RPMI7951 (cell line): ENCODE data around the gene UVRAG. TPM values are rescaled to one million over a fixed set of nuclear protein-coding genes. Genes with fewer than 3 reads are reported as not detected.
"Not testable (repeated sequence)": the region's sequence is repeated elsewhere in the genome, so short reads cannot be mapped to it uniquely, and the experiment has no call there.

ENCODE experiments used
- DNase-seq: peaks from one replicate; pipeline ENCODE4 v3.0.0-alpha.2; 2012; ENCODE audit warnings: low read depth
- total RNA-seq: library from RNA; depleted of rRNA; stranded (reverse); fragments of >200 nt; shearing (Covaris generic); gene quantifications from 2 replicates; pipeline ENCODE4 v1.2.3, GENCODE V29; 2014

Gene UVRAG
- total RNA-seq, 1 experiment from 2014 or later = 17.7 TPM

GRCh38 chr11:76064192-76064591, 249.2 kb downstream of the UVRAG start:
- DNase-seq = no peak

- peak; percentile 13 for DNase-seq
Measured at GRCh38 chr11:76067099-76067498, 252.1 kb downstream of the UVRAG start.

- DNase-seq = no peak
Measured at GRCh38 chr11:76069001-76069400, 254.0 kb downstream of the UVRAG start.

- DNase-seq = no peak
Measured at GRCh38 chr11:76071090-76071489, 256.1 kb downstream of the UVRAG start.

- peak; percentile 56 for DNase-seq
Measured at GRCh38 chr11:76073724-76074123, 258.7 kb downstream of the UVRAG start.

- peak; percentile 55 for DNase-seq
Measured at GRCh38 chr11:76074148-76075095, 259.4 kb downstream of the UVRAG start.

GRCh38 chr11:76075716-76076115, 260.7 kb downstream of the UVRAG start:
- no peak for DNase-seq

- not testable (repeated sequence) for DNase-seq
Measured at GRCh38 chr11:76076253-76076652, 261.2 kb downstream of the UVRAG start.

GRCh38 chr11:76076749-76077148, 261.7 kb downstream of the UVRAG start:
- DNase-seq = no peak

- DNase-seq = no peak
Measured at GRCh38 chr11:76077575-76078150, 262.7 kb downstream of the UVRAG start.

- DNase-seq = not testable (repeated sequence)
Measured at GRCh38 chr11:76081084-76081483, 266.1 kb downstream of the UVRAG start.

- peak; percentile 2 for DNase-seq
Measured at GRCh38 chr11:76083563-76084451, 268.8 kb downstream of the UVRAG start.

- DNase-seq = no peak
Measured at GRCh38 chr11:76085270-76085669, 270.3 kb downstream of the UVRAG start.

- no peak for DNase-seq
Measured at GRCh38 chr11:76086743-76087635, 272.0 kb downstream of the UVRAG start.

GRCh38 chr11:76087749-76088148, 272.7 kb downstream of the UVRAG start:
- no peak for DNase-seq

- DNase-seq = no peak
Measured at GRCh38 chr11:76088511-76088910, 273.5 kb downstream of the UVRAG start.

GRCh38 chr11:76090174-76090573, 275.2 kb downstream of the UVRAG start:
- DNase-seq = no peak

GRCh38 chr11:76090821-76091220, 275.8 kb downstream of the UVRAG start:
- no peak for DNase-seq

- no peak for DNase-seq
Measured at GRCh38 chr11:76094740-76095139, 279.7 kb downstream of the UVRAG start.

GRCh38 chr11:76095891-76096290, 280.9 kb downstream of the UVRAG start:
- DNase-seq = peak; percentile 11

- peak; percentile 70 for DNase-seq
Measured at GRCh38 chr11:76096552-76096951, 281.5 kb downstream of the UVRAG start.
